Prostate gland (tissue), 2 donors: ENCODE results near the gene KRTAP10-9.

ENCODE experiments used
- CTCF ChIP-seq, 4 experiments: fragments of 200-600 bp in 2 of 4; fragments of 450-650 bp in 2 of 4; sonication (generic) in 2 of 4; IDR thresholded peaks; 1 replicate in 3 of 4; 2 replicates in 1 of 4; pipeline ENCODE4 v1.5.1; 2016 to 2019; ENCODE audit warnings: antibody characterized with exemption in 4 of 4, mild to moderate bottlenecking in 2 of 4, moderate library complexity in 2 of 4
- POLR2A ChIP-seq: fragments of 450-650 bp; IDR thresholded peaks from one replicate; pipeline ENCODE4 v1.6.1; 2016; ENCODE audit warnings: antibody characterized with exemption, mild to moderate bottlenecking

GRCh38 chr21:44614961-44615391 lies 11.9 kb upstream of the KRTAP10-9 start:
- TF ChIP-seq CTCF (IDR thresholded peaks at IDR 0.05) (no peak), POLR2A (no peak)
